VCaP (cell line): ENCODE data around the gene CSF1.
"Not testable (repeated sequence)": the region's sequence is repeated elsewhere in the genome, so short reads cannot be mapped to it uniquely, and the experiment has no call there.

ENCODE experiments used
- H3K27ac ChIP-seq: fragments of 450-650 bp; 2 replicates; pipeline ENCODE4 v1.5.1; 2017
- TF ChIP-seq, protein P1 (sequence below): fragments of 450-650 bp; conservative IDR thresholded peaks from 2 replicates; pipeline ENCODE4 v1.5.1; 2017; ENCODE audit warnings: mild to moderate bottlenecking, moderate library complexity

CSF1 gene

GRCh38 chr1:109910123-109910962 lies at the start of gene CSF1:
TSS of gene CSF1 (plus strand) at chr1:109910849. CDS start at chr1:109911024, 175 bp downstream.
- H3K27ac ChIP-seq = peak within 1 kb of the TSS; percentile 61
- TF ChIP-seq, protein P1, sequence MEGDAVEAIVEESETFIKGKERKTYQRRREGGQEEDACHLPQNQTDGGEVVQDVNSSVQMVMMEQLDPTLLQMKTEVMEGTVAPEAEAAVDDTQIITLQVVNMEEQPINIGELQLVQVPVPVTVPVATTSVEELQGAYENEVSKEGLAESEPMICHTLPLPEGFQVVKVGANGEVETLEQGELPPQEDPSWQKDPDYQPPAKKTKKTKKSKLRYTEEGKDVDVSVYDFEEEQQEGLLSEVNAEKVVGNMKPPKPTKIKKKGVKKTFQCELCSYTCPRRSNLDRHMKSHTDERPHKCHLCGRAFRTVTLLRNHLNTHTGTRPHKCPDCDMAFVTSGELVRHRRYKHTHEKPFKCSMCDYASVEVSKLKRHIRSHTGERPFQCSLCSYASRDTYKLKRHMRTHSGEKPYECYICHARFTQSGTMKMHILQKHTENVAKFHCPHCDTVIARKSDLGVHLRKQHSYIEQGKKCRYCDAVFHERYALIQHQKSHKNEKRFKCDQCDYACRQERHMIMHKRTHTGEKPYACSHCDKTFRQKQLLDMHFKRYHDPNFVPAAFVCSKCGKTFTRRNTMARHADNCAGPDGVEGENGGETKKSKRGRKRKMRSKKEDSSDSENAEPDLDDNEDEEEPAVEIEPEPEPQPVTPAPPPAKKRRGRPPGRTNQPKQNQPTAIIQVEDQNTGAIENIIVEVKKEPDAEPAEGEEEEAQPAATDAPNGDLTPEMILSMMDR = no peak

DNA sequence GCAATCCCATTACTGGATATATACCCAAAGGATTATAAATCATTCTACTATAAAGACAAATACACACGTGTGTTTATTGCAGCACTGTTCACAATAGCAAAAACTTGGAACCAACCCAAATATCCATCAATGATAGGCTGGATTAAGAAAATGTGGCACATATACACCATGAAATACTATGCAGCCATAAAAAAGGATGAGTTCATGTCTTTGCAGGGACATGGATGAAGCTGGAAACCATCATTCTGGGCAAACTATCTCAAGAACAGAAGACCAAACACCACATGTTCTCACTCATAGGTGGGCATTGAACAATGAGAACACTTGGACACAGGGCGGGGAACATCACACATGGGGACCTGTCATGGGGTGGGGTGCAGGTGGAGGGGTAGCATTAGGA lies 49.0 kb upstream of the CSF1 start:
- not testable (repeated sequence) for H3K27ac ChIP-seq

GRCh38 chr1:109863667-109864046 lies 47.0 kb upstream of the CSF1 start:
- TF ChIP-seq, protein P1 = no peak
- no peak overlapping the region for H3K27ac ChIP-seq

DNA sequence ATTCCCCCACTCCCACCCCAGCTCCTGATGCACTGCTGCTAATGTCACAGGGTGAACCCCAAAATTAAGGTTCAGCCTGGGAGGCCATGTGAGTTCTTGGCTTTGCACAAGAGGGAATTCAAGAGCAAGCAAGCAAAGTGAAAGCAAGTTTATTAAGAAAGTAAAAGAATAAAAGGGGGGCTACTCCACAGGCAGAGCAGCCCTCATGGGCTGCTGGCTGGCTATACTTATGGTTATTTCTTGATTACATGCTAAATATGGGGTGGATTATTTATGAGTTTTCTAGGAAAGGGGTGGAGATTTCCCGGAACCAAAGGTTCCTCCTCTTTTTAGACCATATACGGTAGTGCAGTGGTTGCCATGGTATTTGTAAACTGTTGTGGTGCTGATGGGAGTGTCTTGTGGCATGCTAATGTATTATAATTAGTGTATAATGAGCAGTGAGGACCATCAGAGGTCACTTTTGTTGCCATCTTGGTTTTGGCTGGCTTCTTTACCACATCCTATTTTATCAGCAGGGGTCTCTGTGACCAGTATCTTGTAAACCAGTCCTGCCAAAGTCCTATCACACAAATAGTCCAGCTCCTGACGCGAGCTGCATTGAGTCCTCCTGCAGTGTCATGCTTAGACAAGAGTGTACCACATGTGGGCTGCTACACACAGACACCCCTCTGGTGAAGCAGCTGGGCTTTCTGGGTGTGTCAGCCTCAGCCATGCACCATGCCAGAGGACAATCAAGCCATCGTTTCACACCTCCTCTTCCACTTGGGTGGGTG lies 46.4 kb upstream of the CSF1 start:
- TF ChIP-seq, protein P1 = no peak
- H3K27ac ChIP-seq = no peak overlapping the region

GRCh38 chr1:109864930-109865612 lies 45.6 kb upstream of the CSF1 start:
- H3K27ac ChIP-seq = no peak overlapping the region
- TF ChIP-seq, protein P1 = no peak

DNA sequence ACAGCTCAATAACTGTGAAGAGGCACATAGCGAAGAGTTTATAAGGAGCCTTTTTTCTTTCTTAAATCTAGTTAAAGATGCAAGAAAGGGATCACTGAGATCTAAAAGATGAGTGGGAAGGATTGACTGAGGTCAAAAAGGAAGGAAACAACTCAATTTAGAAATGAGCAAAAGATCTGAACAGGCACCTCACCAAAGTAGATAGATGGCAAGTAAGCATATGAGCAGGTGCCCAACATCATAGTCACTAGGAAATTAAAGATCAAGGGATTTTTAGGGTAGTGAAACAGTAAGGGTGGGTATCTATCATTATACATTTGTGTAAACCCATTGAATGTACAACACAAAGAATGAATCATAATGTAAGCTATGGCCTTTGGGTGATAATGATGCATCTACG lies 44.6 kb upstream of the CSF1 start:
- no peak overlapping the region for H3K27ac ChIP-seq
- TF ChIP-seq, protein P1 = no peak

DNA sequence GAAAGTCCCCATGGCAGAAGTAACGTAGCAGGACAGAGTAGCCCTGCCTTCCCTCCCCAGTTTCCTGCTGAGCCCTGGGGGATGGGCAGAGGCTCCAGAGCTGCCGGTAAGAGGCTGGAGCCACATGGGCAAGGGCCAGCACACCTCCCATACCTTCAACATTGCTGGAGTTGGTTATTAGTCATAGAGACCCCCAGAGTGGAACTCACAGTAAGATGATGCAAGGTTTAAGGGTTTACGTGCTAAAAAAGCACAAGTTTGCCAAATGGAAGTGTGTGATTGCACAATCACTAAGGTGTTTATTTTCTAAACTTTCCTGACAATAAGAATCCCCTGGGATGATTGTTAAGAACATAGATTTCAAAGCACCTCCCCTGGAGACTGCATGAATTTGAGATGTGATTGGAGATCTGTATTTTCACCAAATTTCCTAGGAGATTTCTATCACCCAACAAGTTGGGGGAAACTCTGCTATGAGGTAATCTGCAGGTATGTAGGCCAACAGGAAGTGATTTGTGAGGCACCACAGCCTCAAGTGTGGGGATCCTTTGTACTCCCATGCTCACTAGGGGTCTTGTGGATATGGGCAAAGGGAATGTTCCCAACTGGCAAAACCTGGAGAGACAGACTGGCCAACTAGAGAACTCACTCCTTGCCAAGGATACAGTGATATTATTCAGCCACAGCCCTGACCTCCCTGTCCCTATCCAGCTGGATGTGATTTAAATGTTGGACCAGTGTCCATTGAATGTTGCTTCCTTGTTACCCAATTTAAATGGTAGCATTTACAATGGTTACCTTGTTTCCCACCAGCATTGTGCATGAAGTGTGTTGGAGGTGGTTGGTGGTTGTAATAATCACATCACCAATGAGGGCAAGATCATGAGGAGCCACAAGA lies 37.1 kb upstream of the CSF1 start:
- TF ChIP-seq, protein P1 = no peak
- H3K27ac ChIP-seq = no peak overlapping the region
